ENCODE results near the gene FBXL16.

DNA sequence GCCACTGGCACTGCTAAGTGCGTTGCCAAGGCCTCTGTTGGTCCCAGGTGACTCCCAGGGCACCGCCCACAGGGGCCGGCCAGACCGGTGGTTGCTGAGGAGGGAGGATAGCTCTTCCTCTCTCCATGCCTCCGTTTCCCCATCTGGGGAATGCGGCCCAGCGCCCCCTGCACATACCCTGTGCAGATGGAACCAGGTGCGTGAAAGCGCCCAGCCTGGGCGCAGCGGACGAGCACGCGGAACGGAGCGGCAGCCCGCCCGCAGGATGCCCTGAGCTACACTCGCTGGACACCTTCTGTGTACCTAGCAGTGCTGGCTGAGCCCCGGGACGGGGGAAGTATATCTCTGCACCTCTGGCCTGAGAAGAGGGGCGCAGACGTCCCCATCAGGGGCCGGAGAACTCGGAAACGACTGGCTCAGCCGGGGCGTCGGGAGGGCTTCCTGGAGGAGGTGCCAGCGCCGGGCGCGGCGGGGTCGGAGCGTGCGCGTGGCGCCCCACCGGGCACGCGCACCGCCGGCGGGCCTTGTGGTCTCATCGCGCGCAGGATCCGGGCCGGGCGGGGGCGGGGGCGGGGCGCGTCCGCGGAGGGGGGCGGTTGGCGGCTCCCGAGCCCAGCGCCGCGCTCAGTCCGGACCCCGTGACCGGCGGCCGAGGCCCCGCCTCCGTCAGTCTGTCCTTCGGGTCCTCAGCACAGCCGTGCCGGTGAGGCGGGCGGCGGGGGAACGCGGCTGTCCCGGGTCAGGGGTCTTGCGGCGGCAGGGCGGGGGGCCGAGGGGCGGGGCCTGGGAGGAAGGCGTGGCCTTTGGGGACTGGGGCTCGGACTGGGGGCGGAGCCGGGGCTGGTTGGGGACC is 21.1 kb upstream of the FBXL16 start, which contains the start of the genes CCDC78 and HAGHL:
- no peak for TF ChIP-seq EZH2 (IDR thresholded peaks at IDR 0.05; ENCODE audit: borderline replicate concordance, low read depth, low read length, severe bottlenecking)
- TF ChIP-seq, protein P1, sequence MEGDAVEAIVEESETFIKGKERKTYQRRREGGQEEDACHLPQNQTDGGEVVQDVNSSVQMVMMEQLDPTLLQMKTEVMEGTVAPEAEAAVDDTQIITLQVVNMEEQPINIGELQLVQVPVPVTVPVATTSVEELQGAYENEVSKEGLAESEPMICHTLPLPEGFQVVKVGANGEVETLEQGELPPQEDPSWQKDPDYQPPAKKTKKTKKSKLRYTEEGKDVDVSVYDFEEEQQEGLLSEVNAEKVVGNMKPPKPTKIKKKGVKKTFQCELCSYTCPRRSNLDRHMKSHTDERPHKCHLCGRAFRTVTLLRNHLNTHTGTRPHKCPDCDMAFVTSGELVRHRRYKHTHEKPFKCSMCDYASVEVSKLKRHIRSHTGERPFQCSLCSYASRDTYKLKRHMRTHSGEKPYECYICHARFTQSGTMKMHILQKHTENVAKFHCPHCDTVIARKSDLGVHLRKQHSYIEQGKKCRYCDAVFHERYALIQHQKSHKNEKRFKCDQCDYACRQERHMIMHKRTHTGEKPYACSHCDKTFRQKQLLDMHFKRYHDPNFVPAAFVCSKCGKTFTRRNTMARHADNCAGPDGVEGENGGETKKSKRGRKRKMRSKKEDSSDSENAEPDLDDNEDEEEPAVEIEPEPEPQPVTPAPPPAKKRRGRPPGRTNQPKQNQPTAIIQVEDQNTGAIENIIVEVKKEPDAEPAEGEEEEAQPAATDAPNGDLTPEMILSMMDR (IDR thresholded peaks at IDR 0.05; ENCODE audit: borderline replicate concordance, extremely low read depth, low read length, poor library complexity, severe bottlenecking): no peak
